Fibroblast of the aortic adventitia (primary cell): Measurements from ENCODE around the gene SCN1B. TPM values are rescaled to one million over a fixed set of nuclear protein-coding genes. Genes with fewer than 3 reads are reported as not detected.

ENCODE experiments used
- DNase-seq: peaks from one replicate; pipeline ENCODE4 v3.0.0-alpha.2; 2010; ENCODE audit warnings: low read depth
- H3K4me3 ChIP-seq: 2 replicates; pipeline ENCODE4 v1.5.1; 2011; ENCODE audit warnings: low read depth, mild to moderate bottlenecking, control low read depth, low read length, moderate library complexity
- CTCF ChIP-seq: IDR thresholded peaks from 2 replicates; pipeline ENCODE4 v1.5.1; 2011; ENCODE audit warnings: mild to moderate bottlenecking, low read length, control low read depth, inconsistent platforms; ENCODE audit not compliant: insufficient read depth
- total RNA-seq: library from RNA; depleted of rRNA; stranded (reverse); fragments of >200 nt; gene quantifications from 2 replicates; pipeline ENCODE4 v1.2.3, GENCODE V29; 2012; ENCODE audit warnings: low replicate concordance

The SCN1B gene
- total RNA-seq, 1 donor, result 7.0 TPM

GRCh38 chr19:35065574-35065973 lies 35.3 kb downstream of the SCN1B start:
- DNase-seq, result no peak
- TF ChIP-seq CTCF, result no peak
- no peak overlapping the region for H3K4me3 ChIP-seq

GRCh38 chr19:35066121-35066520 lies 35.9 kb downstream of the SCN1B start:
- DNase-seq, result no peak
- no peak for TF ChIP-seq CTCF
- H3K4me3 ChIP-seq, result no peak overlapping the region

GRCh38 chr19:35066691-35067563 lies 36.7 kb downstream of the SCN1B start:
- DNase-seq, result peak; percentile 80
- peak; percentile 87 for TF ChIP-seq CTCF
- H3K4me3 ChIP-seq, result no peak overlapping the region

GRCh38 chr19:35068941-35069634 lies 38.8 kb downstream of the SCN1B start:
- TF ChIP-seq CTCF, result no peak
- no peak overlapping the region for H3K4me3 ChIP-seq
- DNase-seq, result no peak

GRCh38 chr19:35069696-35070095 lies 39.4 kb downstream of the SCN1B start:
- no peak overlapping the region for H3K4me3 ChIP-seq
- TF ChIP-seq CTCF, result no peak
- no peak for DNase-seq

- no peak overlapping the region for H3K4me3 ChIP-seq
- no peak for DNase-seq
- no peak for TF ChIP-seq CTCF
Measured at GRCh38 chr19:35070471-35070870, 40.2 kb downstream of the SCN1B start.
